ENCODE data around the gene CYTH2.

CYTH2 gene

GRCh38 chr19:48465215-48465614 is 4.0 kb upstream of the CYTH2 start:
- Histone ChIP-seq H3K4me1 (ENCODE audit: control insufficient read depth, low read length) (peaks cover 14% of the 10 kb centered on the region), H4K20me1 (ENCODE audit: control insufficient read depth, insufficient read depth, low read depth, low read length) (peaks cover 4% of the 10 kb centered on the region), H3F3A (ENCODE audit: control insufficient read depth, insufficient read depth) (peaks cover 9% of the 10 kb centered on the region), H3K9me2 (replicated peaks; ENCODE audit: control insufficient read depth, low read length) (no peaks in the 10 kb centered on the region), H3K36me3 (ENCODE audit: control insufficient read depth, low read length) (peaks cover 11% of the 10 kb centered on the region), H3K4me3 (ENCODE audit: low read length) (no peak overlapping the region), H3K9me3 (ENCODE audit: control insufficient read depth, insufficient read depth, low read length) (no peaks in the 10 kb centered on the region), H3K79me2 (ENCODE audit: control insufficient read depth, low read length) (peaks cover 6% of the 10 kb centered on the region), H3K27ac (ENCODE audit: low read depth, low read length) (no peak overlapping the region), H3K4me2 (ENCODE audit: low read length) (no peak overlapping the region), H3K27me3 (ENCODE audit: control insufficient read depth, low read length) (no peaks in the 10 kb centered on the region)
- TF ChIP-seq, protein P1, sequence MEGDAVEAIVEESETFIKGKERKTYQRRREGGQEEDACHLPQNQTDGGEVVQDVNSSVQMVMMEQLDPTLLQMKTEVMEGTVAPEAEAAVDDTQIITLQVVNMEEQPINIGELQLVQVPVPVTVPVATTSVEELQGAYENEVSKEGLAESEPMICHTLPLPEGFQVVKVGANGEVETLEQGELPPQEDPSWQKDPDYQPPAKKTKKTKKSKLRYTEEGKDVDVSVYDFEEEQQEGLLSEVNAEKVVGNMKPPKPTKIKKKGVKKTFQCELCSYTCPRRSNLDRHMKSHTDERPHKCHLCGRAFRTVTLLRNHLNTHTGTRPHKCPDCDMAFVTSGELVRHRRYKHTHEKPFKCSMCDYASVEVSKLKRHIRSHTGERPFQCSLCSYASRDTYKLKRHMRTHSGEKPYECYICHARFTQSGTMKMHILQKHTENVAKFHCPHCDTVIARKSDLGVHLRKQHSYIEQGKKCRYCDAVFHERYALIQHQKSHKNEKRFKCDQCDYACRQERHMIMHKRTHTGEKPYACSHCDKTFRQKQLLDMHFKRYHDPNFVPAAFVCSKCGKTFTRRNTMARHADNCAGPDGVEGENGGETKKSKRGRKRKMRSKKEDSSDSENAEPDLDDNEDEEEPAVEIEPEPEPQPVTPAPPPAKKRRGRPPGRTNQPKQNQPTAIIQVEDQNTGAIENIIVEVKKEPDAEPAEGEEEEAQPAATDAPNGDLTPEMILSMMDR (IDR thresholded peaks at IDR 0.05; ENCODE audit: low read depth, low read length, poor library complexity, severe bottlenecking): no peak
- no peak for TF ChIP-seq EZH2phosphoT487 (IDR thresholded peaks at IDR 0.05; ENCODE audit: borderline replicate concordance, low read length)

DNA sequence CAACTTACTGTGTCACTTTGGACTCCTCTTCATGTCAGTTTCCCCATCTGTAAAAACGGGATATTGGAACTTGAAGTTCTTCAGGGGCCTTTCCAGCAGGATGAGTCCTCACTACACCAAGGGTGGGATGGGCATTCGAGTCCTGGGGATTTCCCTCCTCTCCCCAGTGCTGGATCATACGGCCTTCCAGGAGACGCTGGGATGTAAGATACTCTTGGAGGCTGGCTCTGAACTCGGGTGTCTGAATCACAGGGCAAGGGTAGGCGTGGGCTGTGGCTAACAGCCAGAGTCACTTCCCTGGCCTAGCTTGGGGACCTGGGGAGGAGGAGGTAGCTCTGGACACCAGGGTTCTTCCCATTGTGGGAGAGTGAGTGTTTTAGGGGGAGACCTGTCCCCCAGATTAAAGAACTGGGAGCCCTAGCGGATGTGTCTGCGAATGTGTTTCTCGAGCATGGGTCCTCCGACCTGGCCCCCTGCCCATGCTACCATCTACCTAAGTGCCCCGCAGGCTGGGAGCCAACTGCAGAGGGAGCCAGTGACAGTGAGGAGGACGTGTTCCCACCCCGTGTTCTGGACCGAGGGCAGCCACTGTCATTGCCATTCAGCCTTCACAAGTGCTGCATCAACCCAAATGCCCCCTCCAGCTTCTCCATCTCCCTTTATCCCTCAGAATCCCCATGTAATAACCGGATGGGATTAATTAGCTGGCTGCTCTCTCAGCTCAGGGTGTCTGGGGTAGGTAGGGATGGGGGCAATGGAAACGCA is 2.4 kb upstream of the CYTH2 start:
- H3F3A ChIP-seq (ENCODE audit: control insufficient read depth, insufficient read depth): 0 out of 2 replicates have a peak, but pooled peaks cover 5% of the 10 kb centered on the region
- H3K4me2 ChIP-seq (ENCODE audit: low read length): no peak overlapping the region
- no peaks in the 10 kb centered on the region for H3K9me3 ChIP-seq (ENCODE audit: control insufficient read depth, insufficient read depth, low read length)
- no peak for TF ChIP-seq EZH2phosphoT487 (IDR thresholded peaks at IDR 0.05; ENCODE audit: borderline replicate concordance, low read length)
- TF ChIP-seq, protein P1 (IDR thresholded peaks at IDR 0.05; ENCODE audit: low read depth, low read length, poor library complexity, severe bottlenecking): no peak
- peaks cover 13% of the 10 kb centered on the region for H3K79me2 ChIP-seq (ENCODE audit: control insufficient read depth, low read length)
- H3K4me1 ChIP-seq (ENCODE audit: control insufficient read depth, low read length): peaks cover 19% of the 10 kb centered on the region
- peaks cover 27% of the 10 kb centered on the region for H3K36me3 ChIP-seq (ENCODE audit: control insufficient read depth, low read length)
- no peak overlapping the region for H3K4me3 ChIP-seq (ENCODE audit: low read length)
- H3K27ac ChIP-seq (ENCODE audit: low read depth, low read length): no peak overlapping the region
- peaks cover 11% of the 10 kb centered on the region for H4K20me1 ChIP-seq (ENCODE audit: control insufficient read depth, insufficient read depth, low read depth, low read length)
- no peaks in the 10 kb centered on the region for H3K27me3 ChIP-seq (ENCODE audit: control insufficient read depth, low read length)
- no peaks in the 10 kb centered on the region for H3K9me2 ChIP-seq (replicated peaks; ENCODE audit: control insufficient read depth, low read length)

- Histone ChIP-seq H4K20me1 (ENCODE audit: control insufficient read depth, insufficient read depth, low read depth, low read length) (peaks cover 11% of the 10 kb centered on the region), H3K27ac (ENCODE audit: low read depth, low read length) (peak overlapping the region; percentile 82), H3K9me2 (replicated peaks; ENCODE audit: control insufficient read depth, low read length) (no peaks in the 10 kb centered on the region), H3K4me3 (ENCODE audit: low read length) (peak overlapping the region; percentile 80), H3K27me3 (ENCODE audit: control insufficient read depth, low read length) (no peaks in the 10 kb centered on the region), H3F3A (ENCODE audit: control insufficient read depth, insufficient read depth) (0 out of 2 replicates have a peak, but pooled peaks cover 5% of the 10 kb centered on the region), H3K4me1 (ENCODE audit: control insufficient read depth, low read length) (peaks cover 19% of the 10 kb centered on the region), H3K79me2 (ENCODE audit: control insufficient read depth, low read length) (peaks cover 13% of the 10 kb centered on the region), H3K36me3 (ENCODE audit: control insufficient read depth, low read length) (peaks cover 37% of the 10 kb centered on the region), H3K4me2 (ENCODE audit: low read length) (peak overlapping the region; percentile 88), H3K9me3 (ENCODE audit: control insufficient read depth, insufficient read depth, low read length) (no peaks in the 10 kb centered on the region)
- no peak for TF ChIP-seq EZH2phosphoT487 (IDR thresholded peaks at IDR 0.05; ENCODE audit: borderline replicate concordance, low read length)
Measured at GRCh38 chr19:48468772-48469288, 339 bp upstream of the CYTH2 start.

Data from DOHH2 (cell line).